Mesothelial cell of epicardium (in vitro differentiated cells): ENCODE measurements around the gene WDR18. TPM values are rescaled to one million over a fixed set of nuclear protein-coding genes. Genes with fewer than 3 reads are reported as not detected.

Experiments
- DNase-seq, 2 experiments: peaks; one replicate each; pipeline ENCODE4 v3.0.0; 2021; ENCODE audit warnings: low spot score in 2 of 2; ENCODE audit not compliant: unreplicated experiment in 2 of 2
- H3K27ac Mint-ChIP-seq: 2 replicates; pipeline ENCODE4 v1.8.0; 2021; ENCODE audit warnings: mixed read lengths
- H3K27me3 Mint-ChIP-seq: 2 replicates; pipeline ENCODE4 v1.8.0; 2021; ENCODE audit warnings: low read depth, mixed read lengths
- H3K36me3 Mint-ChIP-seq: 2 replicates; pipeline ENCODE4 v1.8.0; 2021; ENCODE audit warnings: mixed read lengths
- H3K4me1 Mint-ChIP-seq: 2 replicates; pipeline ENCODE4 v1.8.0; 2021; ENCODE audit warnings: mixed read lengths
- H3K4me3 Mint-ChIP-seq: 2 replicates; pipeline ENCODE4 v1.8.0; 2021; ENCODE audit warnings: mild to moderate bottlenecking, moderate library complexity, mixed read lengths
- H3K9me3 Mint-ChIP-seq: 2 replicates; pipeline ENCODE4 v1.8.0; 2021; ENCODE audit warnings: mixed read lengths
- CTCF ChIP-seq: fragments of 200-600 bp; sonication (generic); IDR thresholded peaks from one replicate; pipeline ENCODE4 v1.5.0; 2021; ENCODE audit warnings: antibody characterized with exemption; ENCODE audit not compliant: unreplicated experiment
- total RNA-seq: library from RNA; stranded (reverse); gene quantifications from 3 replicates; pipeline ENCODE4 v1.2.1, GENCODE V29; 2021

The WDR18 gene
- total RNA-seq, 1 donor from 2014 or later, result 65.2 TPM

DNA sequence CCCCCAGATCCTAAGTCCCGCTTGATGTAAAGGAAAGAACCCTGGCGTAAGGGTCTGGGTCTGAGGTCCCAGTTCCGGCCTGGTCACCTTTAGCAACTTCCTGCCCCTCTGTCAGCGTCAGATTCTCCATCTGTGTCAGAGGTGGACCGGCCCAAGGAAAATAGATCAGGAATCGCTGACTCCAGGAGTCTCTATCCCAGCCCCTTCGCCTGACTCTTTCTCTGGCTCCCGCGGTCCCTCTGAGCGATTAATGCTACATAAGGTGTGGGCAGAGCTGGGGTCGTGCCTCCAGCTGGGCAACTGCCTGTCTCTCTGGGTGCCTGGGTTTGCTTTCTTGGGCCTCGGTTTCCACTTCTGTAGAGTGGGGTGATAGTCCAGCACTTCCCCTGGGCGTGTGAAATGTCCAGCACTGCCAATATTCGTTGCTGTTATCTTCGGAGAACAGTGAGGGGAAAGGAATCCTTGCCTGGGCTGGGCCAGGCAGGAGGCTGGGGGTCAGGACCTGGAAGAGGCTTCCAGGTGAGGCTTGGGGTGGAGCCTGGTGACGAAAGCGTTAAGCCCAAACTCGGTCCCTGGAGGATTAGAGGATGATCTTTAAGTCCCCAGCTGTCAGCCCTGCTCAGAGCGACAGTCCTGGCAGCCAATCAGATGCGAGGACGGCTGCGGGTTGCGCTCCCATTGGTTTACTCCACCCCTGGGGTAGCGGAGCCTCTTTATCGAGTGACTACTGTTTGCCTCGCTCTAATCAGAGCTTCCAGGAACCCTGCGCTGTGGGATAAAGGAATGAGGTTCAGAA, 56.5 kb downstream of the WDR18 start:
- TF ChIP-seq CTCF, result no peak
- Mint-ChIP-seq H3K4me3 (peak overlapping the region; percentile 73), H3K36me3 (peaks cover 14% of the 10 kb centered on the region), H3K9me3 (no peaks in the 10 kb centered on the region), H3K27ac (peak overlapping the region; percentile 86), H3K4me1 (peaks cover 20% of the 10 kb centered on the region), H3K27me3 (no peaks in the 10 kb centered on the region)
- peak; percentile 83 to 90 for DNase-seq

- Mint-ChIP-seq H3K27ac (peak overlapping the region; percentile 56), H3K4me3 (peak overlapping the region; percentile 73), H3K9me3 (no peaks in the 10 kb centered on the region), H3K36me3 (peaks cover 11% of the 10 kb centered on the region), H3K27me3 (no peaks in the 10 kb centered on the region), H3K4me1 (peaks cover 20% of the 10 kb centered on the region)
- no peak for TF ChIP-seq CTCF
- DNase-seq, result no peak
Observed at GRCh38 chr19:1041272-1041834, 57.2 kb downstream of the WDR18 start.

GRCh38 chr19:1041835-1042685, 57.9 kb downstream of the WDR18 start:
- Mint-ChIP-seq H3K27me3 (no peaks in the 10 kb centered on the region), H3K36me3 (peaks cover 8% of the 10 kb centered on the region), H3K4me1 (peaks cover 20% of the 10 kb centered on the region), H3K27ac (no peak overlapping the region), H3K9me3 (no peaks in the 10 kb centered on the region), H3K4me3 (peak overlapping the region; percentile 30)
- TF ChIP-seq CTCF, result no peak
- no peak for DNase-seq

DNA sequence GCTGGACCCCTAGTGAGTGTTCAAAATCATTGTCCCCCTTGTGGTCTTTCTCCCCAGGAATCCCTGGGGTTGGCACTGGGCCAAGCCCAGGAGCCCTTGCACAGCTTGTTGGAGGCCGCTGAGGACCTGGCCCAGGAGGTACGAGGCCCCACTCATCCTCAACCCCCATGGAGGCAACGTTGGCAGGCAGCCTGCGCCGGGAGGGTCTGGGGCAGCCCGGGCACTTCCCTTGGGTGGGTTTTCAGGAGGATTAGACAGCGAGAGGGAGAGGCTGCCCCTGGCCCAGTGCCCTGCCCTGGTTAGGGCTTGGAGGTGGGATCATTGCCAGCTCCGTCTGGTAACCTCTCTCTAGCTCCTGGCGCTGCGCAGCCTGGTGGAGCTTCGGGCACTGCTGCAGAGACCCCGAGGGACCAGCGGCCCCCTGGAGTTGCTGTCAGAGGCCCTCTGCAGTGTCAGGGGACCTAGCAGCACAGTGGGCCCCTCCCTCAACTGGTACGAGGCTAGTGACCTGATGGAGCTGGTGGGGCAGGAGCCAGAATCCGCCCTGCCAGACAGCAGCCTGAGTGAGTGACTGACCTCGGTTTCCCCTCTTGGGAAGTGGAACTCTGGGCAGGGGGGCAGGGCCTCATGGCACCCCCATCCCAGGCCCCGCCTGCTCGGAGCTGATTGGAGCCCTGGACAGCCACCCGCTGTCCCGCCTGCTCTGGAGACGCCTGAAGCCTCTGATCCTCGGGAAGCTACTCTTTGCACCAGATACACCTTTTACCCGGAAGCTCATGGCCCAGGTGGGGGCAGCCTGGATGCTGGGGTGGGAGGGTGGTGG, 58.8 kb downstream of the WDR18 start:
- Mint-ChIP-seq H3K4me3 (peak overlapping the region; percentile 30), H3K27me3 (no peaks in the 10 kb centered on the region), H3K36me3 (peaks cover 3% of the 10 kb centered on the region), H3K4me1 (peaks cover 20% of the 10 kb centered on the region), H3K9me3 (no peaks in the 10 kb centered on the region), H3K27ac (no peak overlapping the region)
- no peak for DNase-seq
- no peak for TF ChIP-seq CTCF

Other genes starting within 250 kb of the WDR18 start
- gene MISP, start 233.2 kb upstream of the WDR18 start, total RNA-seq, result 1.4 to 2.2 TPM (median 1.5 TPM) in 3 replicates
- gene PTBP1, start 186.9 kb upstream of the WDR18 start, total RNA-seq, result 447 to 482 TPM (median 459 TPM) in 3 replicates
- 140 to 162 TPM (median 152 TPM) in 3 replicates for gene PLPPR3, start 162.4 kb upstream of the WDR18 start, total RNA-seq
- 6.4 to 7.1 TPM (median 6.7 TPM) in 3 replicates for gene AZU1, start 156.5 kb upstream of the WDR18 start, total RNA-seq
- 0.23 TPM in 1 of 3 replicates, not detected in the others for gene PRTN3, start 143.3 kb upstream of the WDR18 start, total RNA-seq
- gene ELANE, start 132.0 kb upstream of the WDR18 start, total RNA-seq, result not detected in 3 replicates
- 3.2 to 3.5 TPM (median 3.4 TPM) in 3 replicates for gene CFD, start 124.7 kb upstream of the WDR18 start, total RNA-seq
- gene MED16, start 91.2 kb upstream of the WDR18 start, total RNA-seq, result 79.8 to 87.8 TPM (median 80.0 TPM) in 3 replicates
- gene RNU6-9, start 90.9 kb upstream of the WDR18 start, total RNA-seq, result not detected in 3 replicates
- 47.4 to 50.5 TPM (median 49.5 TPM) in 3 replicates for gene R3HDM4, start 71.1 kb upstream of the WDR18 start, total RNA-seq
- 1.0 to 1.5 TPM (median 1.1 TPM) in 3 replicates for gene KISS1R, start 67.0 kb upstream of the WDR18 start, total RNA-seq
- 65.9 to 72.4 TPM (median 70.6 TPM) in 3 replicates for gene ARID3A, start 58.3 kb upstream of the WDR18 start, total RNA-seq
- 0.29 to 0.36 TPM (median 0.34 TPM) in 3 replicates for gene GRIN3B, start 16.1 kb downstream of the WDR18 start, total RNA-seq
- 232 to 245 TPM (median 242 TPM) in 3 replicates for gene TMEM259, start 36.8 kb downstream of the WDR18 start, total RNA-seq
- not detected in 3 replicates for gene RNU6-2, start 37.2 kb downstream of the WDR18 start, total RNA-seq
- 492 to 501 TPM (median 493 TPM) in 3 replicates for gene CNN2, start 42.3 kb downstream of the WDR18 start, total RNA-seq
- gene ABCA7, start 55.8 kb downstream of the WDR18 start, total RNA-seq, result 18.0 to 22.5 TPM (median 20.1 TPM) in 3 replicates
- 2.4 to 3.8 TPM (median 3.2 TPM) in 3 replicates for gene ARHGAP45, start 82.8 kb downstream of the WDR18 start, total RNA-seq
- 137 to 145 TPM (median 143 TPM) in 3 replicates for gene POLR2E, start 111.0 kb downstream of the WDR18 start, total RNA-seq
- gene GPX4, start 119.6 kb downstream of the WDR18 start, total RNA-seq, result 190 to 208 TPM (median 201 TPM) in 3 replicates
- gene SBNO2, start 189.9 kb downstream of the WDR18 start, total RNA-seq, result 48.5 to 56.1 TPM (median 53.0 TPM) in 3 replicates
- gene STK11, start 221.4 kb downstream of the WDR18 start, total RNA-seq, result 71.7 to 73.0 TPM (median 71.8 TPM) in 3 replicates